SK-N-SH (cell line): ENCODE results near the gene RETREG2. TPM values are rescaled to one million over a fixed set of nuclear protein-coding genes. Genes with fewer than 3 reads are reported as not detected.

ENCODE experiments used
- CTCF ChIA-PET: fragments of 300-600, 350-600 bp; formaldehyde crosslinking; extraction: SDS; loops from one replicate; lab custom pipeline; 2021; lab: Yijun Ruan, JAX
- POLR2A ChIA-PET: fragments of 350-600 bp; sonication (Branson Sonifier 250); formaldehyde crosslinking; extraction: SDS; loops from one replicate; lab custom pipeline; 2020; ENCODE audit warnings: antibody characterized with exemption, inconsistent platforms; lab: Yijun Ruan, JAX
- DNase-seq: peaks from one replicate; pipeline ENCODE4 v3.0.0; 2012
- H2AFZ ChIP-seq: fragments of 200-600 bp; sonication (generic); 2 replicates; pipeline ENCODE4 v1.8.1; 2016; ENCODE audit warnings: antibody characterized with exemption, mild to moderate bottlenecking, low read depth
- H3F3A ChIP-seq: fragments of 200-600 bp; sonication (generic); replicated peaks from 2 replicates; pipeline ENCODE3; 2016; ENCODE audit warnings: antibody characterized with exemption, mild to moderate bottlenecking; ENCODE audit not compliant: insufficient read depth
- H3K27ac ChIP-seq, 2 experiments: fragments of 200-500 bp in 1 of 2; fragments of 200-600 bp in 1 of 2; sonication (Bioruptor generic) in 1 of 2; sonication (generic), shearing (Covaris generic) in 1 of 2; 2 replicates each; pipeline versions ENCODE4 v1.5.1 to v1.6.1; 2014 to 2016; ENCODE audit warnings: low read depth in 2 of 2, inconsistent platforms in 1 of 2, low read length in 1 of 2, mild to moderate bottlenecking in 1 of 2, mixed read lengths in 1 of 2
- H3K27me3 ChIP-seq: fragments of 200-600 bp; sonication (generic), shearing (Covaris generic); 2 replicates; pipeline ENCODE4 v1.6.1; 2016; ENCODE audit warnings: mixed run types; ENCODE audit not compliant: insufficient read depth
- H3K36me3 ChIP-seq, 2 experiments: fragments of 200-500 bp in 1 of 2; fragments of 200-600 bp in 1 of 2; sonication (Bioruptor generic) in 1 of 2; sonication (generic) in 1 of 2; replicated peaks in 1 of 2; 2 replicates each; pipeline versions ENCODE3 to v1.5.1; 2014 to 2016; ENCODE audit warnings: low read length in 1 of 2, mild to moderate bottlenecking in 1 of 2; ENCODE audit not compliant: insufficient read depth in 2 of 2, control insufficient read depth in 1 of 2
- H3K4me1 ChIP-seq, 2 experiments: fragments of 200-500 bp in 1 of 2; fragments of 200-600 bp in 1 of 2; sonication (Bioruptor generic) in 1 of 2; sonication (generic), shearing (Covaris generic) in 1 of 2; 2 replicates each; pipeline versions ENCODE4 v1.5.1 to v1.6.1; 2014 to 2016; ENCODE audit warnings: low read depth in 1 of 2, low read length in 1 of 2, mixed run types in 1 of 2; ENCODE audit not compliant: insufficient read depth in 2 of 2, control insufficient read depth in 1 of 2
- H3K4me2 ChIP-seq: fragments of 200-600 bp; sonication (generic), shearing (Covaris generic); 2 replicates; pipeline ENCODE4 v1.6.1; 2017; ENCODE audit warnings: mixed run types
- H3K4me3 ChIP-seq, 2 experiments: fragments of 200-500 bp in 1 of 2; fragments of 200-600 bp in 1 of 2; sonication (Bioruptor generic) in 1 of 2; sonication (generic), shearing (Covaris generic) in 1 of 2; 2 replicates each; pipeline versions ENCODE4 v1.5.1 to v1.8.1; 2014 to 2016; ENCODE audit warnings: low read depth in 2 of 2, inconsistent platforms in 1 of 2, low read length in 1 of 2, mild to moderate bottlenecking in 1 of 2, mixed read lengths in 1 of 2, moderate library complexity in 1 of 2
- H3K79me2 ChIP-seq: fragments of 200-600 bp; sonication (generic); 2 replicates; pipeline ENCODE4 v1.8.1; 2017; ENCODE audit warnings: mild to moderate bottlenecking; ENCODE audit not compliant: insufficient read depth
- H3K9ac ChIP-seq: fragments of 200-600 bp; sonication (generic); 2 replicates; pipeline ENCODE4 v1.6.1; 2017; ENCODE audit warnings: mixed run types
- H3K9me2 ChIP-seq: fragments of 200-600 bp; sonication (generic); 2 replicates; pipeline ENCODE4 v1.6.1; 2017; ENCODE audit warnings: mixed run types
- H3K9me3 ChIP-seq: fragments of 200-600 bp; sonication (generic); 2 replicates; pipeline ENCODE4 v1.6.1; 2017; ENCODE audit warnings: mixed run types, mild to moderate bottlenecking, moderate library complexity
- H4K20me1 ChIP-seq: fragments of 200-600 bp; sonication (generic); 2 replicates; pipeline ENCODE4 v1.6.1; 2017; ENCODE audit warnings: mild to moderate bottlenecking, mixed run types; ENCODE audit not compliant: insufficient read depth
- CHD2 ChIP-seq: fragments of 150-350 bp; IDR thresholded peaks from 2 replicates; pipeline ENCODE4 v1.6.1; 2018; ENCODE audit warnings: low read length; ENCODE audit not compliant: partially characterized antibody
- FOSL2 ChIP-seq: IDR thresholded peaks from 2 replicates; pipeline ENCODE4 v1.4.0; 2012; ENCODE audit warnings: low read depth, mild to moderate bottlenecking, moderate library complexity, borderline replicate concordance
- FOXJ3 ChIP-seq: sonication (generic); formaldehyde crosslinking; IDR thresholded peaks from 2 replicates; pipeline ENCODE4 v1.5.1; 2020; ENCODE audit warnings: mild to moderate bottlenecking, missing genetic modification reagents
- GABPA ChIP-seq: IDR thresholded peaks from 2 replicates; pipeline ENCODE4 v1.4.0; 2012; ENCODE audit warnings: low read depth, mild to moderate bottlenecking
- MEF2A ChIP-seq: IDR thresholded peaks from 2 replicates; pipeline ENCODE4 v1.4.0; 2012; ENCODE audit warnings: low read depth, borderline replicate concordance
- NFIC ChIP-seq: IDR thresholded peaks from 2 replicates; pipeline ENCODE4 v1.4.0; 2012; ENCODE audit warnings: borderline replicate concordance
- RAD21 ChIP-seq: IDR thresholded peaks from 2 replicates; pipeline ENCODE4 v1.6.1; 2012; ENCODE audit warnings: mild to moderate bottlenecking, low read length
- RCOR1 ChIP-seq: fragments of 150-350 bp; IDR thresholded peaks from 2 replicates; pipeline ENCODE4 v1.6.1; 2017; ENCODE audit warnings: antibody characterized with exemption, low read length
- TAF1 ChIP-seq: IDR thresholded peaks from 2 replicates; pipeline ENCODE4 v1.6.1; 2012; ENCODE audit warnings: low read depth, mild to moderate bottlenecking, low read length, moderate library complexity, borderline replicate concordance
- YY1 ChIP-seq: IDR thresholded peaks from 2 replicates; pipeline ENCODE4 v1.4.0; 2012; ENCODE audit warnings: low read depth, mild to moderate bottlenecking
- WGBS: methylation state at CpG from one replicate; pipeline ENCODE4 v1.1.6; 2017; ENCODE audit warnings: low lambda C conversion rate; 5-methylcytosine and 5-hydroxymethylcytosine counted together
- polyA plus RNA-seq, 3 experiments: library from polyadenylated mRNA; depleted of rRNA; stranded (reverse); fragments of >200 nt; gene quantifications; 2 replicates each; pipeline ENCODE4 v1.2.3, GENCODE V29; 2012
- TF ChIP-seq, protein P1 (sequence below): IDR thresholded peaks from 2 replicates; pipeline ENCODE4 v1.4.0; 2012; ENCODE audit warnings: low read depth, borderline replicate concordance
- TF ChIP-seq, protein P2 (sequence below): IDR thresholded peaks from 2 replicates; pipeline ENCODE4; 2012

The RETREG2 gene
- polyA plus RNA-seq, 1 of the 3 experiments (the other 2 are of a cell fraction) = 74.6 TPM

DNA sequence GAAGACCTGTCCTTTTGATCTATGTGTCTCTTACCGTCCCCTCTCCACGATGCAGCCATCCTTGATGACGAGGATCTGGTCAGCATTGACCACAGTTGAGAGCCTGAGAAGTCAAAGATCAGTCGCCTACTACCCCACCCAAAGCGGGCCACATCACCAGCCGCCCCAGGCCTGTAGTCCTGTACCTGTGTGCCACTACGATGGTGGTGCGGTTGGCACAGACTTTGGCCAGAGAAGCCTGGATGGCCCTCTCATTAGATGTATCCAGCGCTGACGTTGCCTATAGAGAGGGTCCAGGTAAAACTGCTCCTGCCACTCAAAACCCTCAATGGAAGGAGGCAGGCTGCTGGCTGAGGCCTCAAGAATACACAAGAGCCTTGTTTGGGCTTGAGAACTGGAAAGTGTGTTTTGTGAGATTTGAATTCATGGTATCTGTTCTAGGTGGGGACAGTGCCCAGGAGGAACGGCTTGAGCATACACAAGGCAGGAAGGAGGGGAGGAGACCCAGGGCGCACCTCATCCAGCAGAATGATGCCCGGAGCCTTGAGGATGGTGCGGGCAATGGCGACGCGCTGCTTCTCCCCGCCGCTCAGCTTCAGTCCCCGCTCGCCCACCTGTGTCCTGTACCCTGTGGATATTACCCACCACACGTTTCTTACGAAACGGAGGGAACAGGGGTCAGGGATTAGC, 32.3 kb downstream of the RETREG2 start:
- POLR2A ChIA-PET = no interaction called here
- Histone ChIP-seq H3K4me3 (no peak overlapping the region), H3K27ac (no peak overlapping the region), H4K20me1 (no peaks in the 10 kb centered on the region), H3K9me2 (no peaks in the 10 kb centered on the region), H3K9ac (no peak overlapping the region), H3K9me3 (no peaks in the 10 kb centered on the region), H3K4me2 (no peak overlapping the region), H3K27me3 (no peaks in the 10 kb centered on the region), H3K4me1 (peaks cover 13 to 20% of the 10 kb centered on the region in 2 experiments; a peak in 3 of 4 replicates), H2AFZ (no peak overlapping the region), H3K36me3 (peaks cover 18 to 49% of the 10 kb centered on the region in 2 experiments), H3F3A (peaks cover 12% of the 10 kb centered on the region), H3K79me2 (no peaks in the 10 kb centered on the region)
- 96% methylated on average over 24 of the region's 24 CpGs for WGBS
- CTCF ChIA-PET = interaction anchor here (1.2 to 1.8 kb wide), 4 partner anchors 34 to 85 kb away, joined by 3 to 4 read pairs (median 4); partner anchors contain the start of gene CNPPD1
- TF ChIP-seq GABPA = no peak
- no peak for TF ChIP-seq YY1
- TF ChIP-seq, protein P1, sequence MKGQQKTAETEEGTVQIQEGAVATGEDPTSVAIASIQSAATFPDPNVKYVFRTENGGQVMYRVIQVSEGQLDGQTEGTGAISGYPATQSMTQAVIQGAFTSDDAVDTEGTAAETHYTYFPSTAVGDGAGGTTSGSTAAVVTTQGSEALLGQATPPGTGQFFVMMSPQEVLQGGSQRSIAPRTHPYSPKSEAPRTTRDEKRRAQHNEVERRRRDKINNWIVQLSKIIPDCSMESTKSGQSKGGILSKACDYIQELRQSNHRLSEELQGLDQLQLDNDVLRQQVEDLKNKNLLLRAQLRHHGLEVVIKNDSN = no peak
- TF ChIP-seq NFIC = no peak
- no peak for TF ChIP-seq MEF2A
- no peak for TF ChIP-seq FOXJ3 (CRISPR knock-in tag)
- TF ChIP-seq CHD2 = no peak
- TF ChIP-seq FOSL2 = no peak
- no peak for TF ChIP-seq TAF1
- TF ChIP-seq, protein P2, sequence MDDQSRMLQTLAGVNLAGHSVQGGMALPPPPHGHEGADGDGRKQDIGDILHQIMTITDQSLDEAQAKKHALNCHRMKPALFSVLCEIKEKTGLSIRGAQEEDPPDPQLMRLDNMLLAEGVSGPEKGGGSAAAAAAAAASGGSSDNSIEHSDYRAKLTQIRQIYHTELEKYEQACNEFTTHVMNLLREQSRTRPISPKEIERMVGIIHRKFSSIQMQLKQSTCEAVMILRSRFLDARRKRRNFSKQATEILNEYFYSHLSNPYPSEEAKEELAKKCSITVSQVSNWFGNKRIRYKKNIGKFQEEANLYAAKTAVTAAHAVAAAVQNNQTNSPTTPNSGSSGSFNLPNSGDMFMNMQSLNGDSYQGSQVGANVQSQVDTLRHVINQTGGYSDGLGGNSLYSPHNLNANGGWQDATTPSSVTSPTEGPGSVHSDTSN = no peak
- TF ChIP-seq RAD21 = no peak
- DNase-seq = no peak

DNA sequence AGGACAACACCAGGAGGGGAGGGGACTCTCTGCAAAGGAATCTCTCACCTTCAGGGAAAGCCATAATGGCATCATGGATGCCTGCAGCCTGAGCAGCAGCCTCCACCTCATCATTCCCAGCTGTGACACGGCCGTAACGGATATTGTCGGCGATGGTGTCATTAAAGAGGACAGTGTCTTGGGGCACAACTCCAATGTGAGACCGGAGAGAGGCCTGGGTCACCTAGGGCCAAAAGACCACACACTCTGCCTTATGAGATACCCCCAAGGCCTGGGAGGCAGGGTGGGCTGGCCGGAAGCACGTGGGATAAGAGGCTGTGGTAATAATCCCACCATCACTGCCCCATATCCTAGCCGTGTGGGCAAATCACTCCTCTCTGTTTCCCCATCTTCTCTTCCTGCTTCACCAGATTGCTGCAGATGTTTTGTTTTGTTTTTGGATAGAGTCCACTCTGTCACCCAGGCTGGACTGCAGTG, 32.8 kb downstream of the RETREG2 start:
- CTCF ChIA-PET = interaction anchor here (0.6 to 3.4 kb wide), 7 partner anchors 30 to 363 kb away, joined by 3 to 22 read pairs (median 4); partner anchors contain the start of gene CNPPD1
- peaks cover 20 to 54% of the 10 kb centered on the region in 2 experiments for H3K36me3 ChIP-seq
- POLR2A ChIA-PET = no interaction called here

More for the DNA sequence above, 32.8 kb downstream of the RETREG2 start:
- no peak overlapping the region for H2AFZ ChIP-seq
- no peak overlapping the region for H3K27ac ChIP-seq
- H3K27me3 ChIP-seq = no peaks in the 10 kb centered on the region
- no peak overlapping the region for H3K9ac ChIP-seq
- H3K4me2 ChIP-seq = no peak overlapping the region
- peaks cover 10% of the 10 kb centered on the region for H3F3A ChIP-seq
- no peaks in the 10 kb centered on the region for H3K9me2 ChIP-seq
- no peak for DNase-seq
- H3K9me3 ChIP-seq = no peaks in the 10 kb centered on the region
- no peaks in the 10 kb centered on the region for H3K79me2 ChIP-seq
- H3K4me3 ChIP-seq = no peak overlapping the region
- no peak for TF ChIP-seq RCOR1
- H3K4me1 ChIP-seq = peaks cover 13 to 20% of the 10 kb centered on the region in 2 experiments; a peak in 3 of 4 replicates
- no peaks in the 10 kb centered on the region for H4K20me1 ChIP-seq
- 96% methylated on average over 9 of the region's 9 CpGs for WGBS
